NCI-H748 treated with DMSO at 0.1 percent for 48 hours (cell line): Measurements from ENCODE around the gene NPTXR.

Experiments
- DNase-seq: peaks from one replicate; lab custom pipeline; 2025; lab: John Stamatoyannopoulos, UW

NPTXR gene

GRCh38 chr22:38843657-38844314, at the start of gene NPTXR:
NPTXR (minus strand) TSS chr22:38844028.
- DNase-seq, result peak; percentile 7

GRCh38 chr22:38891256-38891655, 47.4 kb upstream of the NPTXR start:
- DNase-seq, result no peak

- no peak for DNase-seq
Measured at GRCh38 chr22:38890377-38890776, 46.5 kb upstream of the NPTXR start.

GRCh38 chr22:38886333-38886732, 42.5 kb upstream of the NPTXR start:
- DNase-seq, result no peak

GRCh38 chr22:38882972-38883622, 39.3 kb upstream of the NPTXR start:
- DNase-seq, result no peak

- no peak for DNase-seq
Measured at GRCh38 chr22:38881997-38882879, 38.4 kb upstream of the NPTXR start.

- no peak for DNase-seq
Measured at GRCh38 chr22:38881464-38881871, 37.6 kb upstream of the NPTXR start.

DNA sequence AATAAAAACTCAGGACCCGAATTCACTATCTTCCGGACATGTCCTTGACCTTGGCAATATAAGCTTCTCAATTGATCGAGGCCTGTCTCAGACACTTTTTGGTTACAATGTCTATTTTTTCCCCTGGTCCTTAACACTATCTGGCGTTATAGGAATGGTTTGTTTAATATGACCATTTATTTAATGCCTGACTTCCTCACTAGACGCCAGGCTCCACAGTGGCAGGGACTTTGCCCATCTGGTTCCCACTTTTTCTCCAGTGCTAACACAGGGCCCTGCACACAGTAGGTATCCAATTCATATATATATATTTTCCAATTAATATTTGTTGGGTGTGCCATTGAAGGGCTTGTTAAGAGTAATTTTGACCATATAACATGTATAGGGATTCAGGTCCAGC, 36.1 kb upstream of the NPTXR start:
- no peak for DNase-seq

DNA sequence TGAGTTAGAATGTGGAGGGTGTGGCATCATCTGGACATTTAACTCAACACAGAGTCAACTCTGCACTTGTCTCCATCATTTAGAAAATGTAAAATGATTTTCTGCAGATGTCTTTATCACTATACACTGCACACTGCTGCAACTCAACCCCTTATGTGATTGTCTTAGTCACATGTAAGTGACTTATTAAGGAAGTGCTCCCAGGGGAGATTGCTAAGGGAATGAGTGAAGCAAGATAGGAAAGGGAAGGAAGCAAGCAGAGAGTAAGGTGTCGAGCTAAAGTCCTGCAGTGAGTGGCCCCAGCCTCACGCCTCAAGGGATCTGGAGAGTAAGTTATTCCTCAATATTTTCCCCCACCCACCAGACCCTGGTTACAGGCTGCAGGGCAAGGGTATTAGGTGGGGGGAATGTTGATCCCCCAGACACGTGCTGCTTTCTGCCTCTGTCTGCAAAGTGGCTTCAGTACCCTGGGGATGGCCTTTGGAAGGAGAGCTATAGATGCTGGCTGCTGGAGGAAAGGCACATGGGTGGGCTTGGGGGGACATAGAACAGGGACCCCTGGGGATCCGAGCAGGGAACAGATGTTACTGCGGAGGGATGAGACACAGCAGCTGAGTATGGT, 35.4 kb upstream of the NPTXR start:
- DNase-seq, result no peak

DNA sequence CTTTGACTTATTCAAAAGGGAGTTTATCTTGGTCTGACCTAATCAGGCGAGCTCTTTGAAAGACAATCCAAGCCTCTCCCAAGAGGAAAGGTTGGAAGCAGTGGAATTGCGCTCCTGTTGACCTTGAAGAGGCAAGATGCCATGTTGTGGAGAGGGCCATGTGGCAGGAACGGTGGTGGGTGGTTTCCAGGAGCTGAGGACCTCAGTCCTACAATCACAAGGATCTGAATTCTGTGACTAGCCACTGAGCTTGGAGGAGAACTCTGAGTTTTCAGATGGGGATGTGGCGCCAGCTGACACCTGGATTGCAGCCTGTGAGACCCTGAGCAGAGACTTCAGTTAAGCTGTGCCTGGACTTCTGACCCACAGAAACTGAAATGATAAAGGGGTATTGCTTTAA, 34.2 kb upstream of the NPTXR start:
- no peak for DNase-seq

DNA sequence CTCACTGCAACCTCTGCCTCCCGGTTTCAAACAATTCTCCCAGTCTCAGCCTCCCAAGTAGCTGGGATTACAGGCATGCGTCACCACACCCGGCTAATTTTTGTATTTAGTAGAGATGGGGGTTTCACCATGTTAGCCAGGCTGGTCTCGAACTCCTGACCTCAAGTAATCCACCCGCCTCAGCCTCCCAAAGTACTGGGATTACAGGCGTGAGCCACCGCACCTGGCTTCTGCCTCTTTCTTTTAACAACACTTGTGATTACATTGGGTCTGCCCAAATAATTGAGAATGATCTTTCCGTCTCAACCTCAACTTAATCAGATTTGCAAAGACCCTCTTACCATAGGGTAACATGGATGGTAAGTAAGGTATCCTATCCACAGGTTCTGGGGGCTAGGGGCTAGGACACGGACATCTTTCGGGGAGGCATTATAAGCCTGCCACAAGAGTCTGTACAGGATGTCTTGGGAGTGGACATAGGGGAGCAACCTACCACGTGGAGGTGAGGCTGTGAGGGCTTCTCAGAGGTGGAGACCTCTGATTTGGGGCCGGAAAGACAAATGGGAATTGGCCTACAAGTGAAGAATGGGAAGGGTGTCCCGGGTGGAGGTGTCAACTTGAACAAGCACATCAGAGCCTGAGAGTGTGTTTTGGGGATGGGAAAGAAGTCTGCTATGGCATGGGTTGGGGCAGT, 30.8 kb upstream of the NPTXR start:
- DNase-seq, result no peak

- peak; percentile 55 for DNase-seq
Measured at GRCh38 chr22:38873469-38874411, 29.9 kb upstream of the NPTXR start.

DNA sequence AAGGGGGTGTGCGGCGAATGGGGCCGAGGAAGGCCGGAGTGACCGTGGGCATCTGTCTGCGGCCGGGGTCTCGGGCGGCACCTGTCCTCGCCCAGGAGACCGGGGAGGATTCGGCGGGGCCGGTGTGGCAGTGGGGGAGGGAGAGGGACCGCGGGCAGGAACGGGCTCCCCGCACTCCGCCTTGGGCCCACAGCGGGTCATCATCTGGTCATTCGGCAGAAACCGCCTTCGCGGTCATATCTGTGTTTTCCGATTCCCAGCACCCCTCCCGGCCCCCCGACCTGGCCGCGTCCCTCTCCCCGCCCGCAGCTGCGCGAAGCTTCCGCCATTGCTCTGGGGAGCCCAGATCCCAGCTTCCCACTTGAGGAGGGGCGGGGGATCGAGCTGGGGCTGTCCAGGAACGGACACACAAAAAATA, 29.0 kb upstream of the NPTXR start:
- DNase-seq, result no peak

GRCh38 chr22:38872172-38872830, 28.5 kb upstream of the NPTXR start, which contains the start of gene CBX6:
CBX6 (minus strand) TSS chr22:38872216; CDS start chr22:38872190, 26 bp downstream.
- peak; percentile 57 for DNase-seq

- no peak for DNase-seq
Measured at GRCh38 chr22:38871360-38872171, 27.7 kb upstream of the NPTXR start.

DNA sequence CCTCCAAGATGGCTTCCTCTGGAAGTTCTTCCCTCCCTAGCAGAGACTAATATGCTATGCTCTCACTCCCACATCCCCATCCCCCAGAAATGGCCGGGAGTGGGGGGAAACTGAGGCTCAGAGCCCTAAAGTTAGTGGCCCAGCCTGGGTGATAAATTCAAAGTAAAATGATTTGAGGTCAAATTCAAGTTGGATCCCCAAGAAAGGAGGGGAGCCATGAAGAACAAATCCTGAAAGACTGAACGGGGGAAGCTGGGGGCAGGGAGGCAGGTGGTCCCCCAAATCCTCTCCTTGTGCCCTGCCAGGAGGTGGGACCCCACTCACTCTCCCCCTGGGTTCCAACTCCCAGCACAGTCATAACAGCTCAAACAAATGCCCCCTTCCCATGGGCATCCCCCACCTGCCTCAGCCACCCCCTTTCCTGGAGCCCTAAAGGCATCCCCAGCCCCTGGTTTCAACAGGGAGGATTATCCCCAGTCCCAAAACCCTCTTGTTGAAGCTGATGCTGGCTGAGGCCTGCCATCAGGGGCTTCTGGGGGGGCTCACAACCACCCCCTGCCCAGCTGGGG, 27.0 kb upstream of the NPTXR start:
- no peak for DNase-seq

DNA sequence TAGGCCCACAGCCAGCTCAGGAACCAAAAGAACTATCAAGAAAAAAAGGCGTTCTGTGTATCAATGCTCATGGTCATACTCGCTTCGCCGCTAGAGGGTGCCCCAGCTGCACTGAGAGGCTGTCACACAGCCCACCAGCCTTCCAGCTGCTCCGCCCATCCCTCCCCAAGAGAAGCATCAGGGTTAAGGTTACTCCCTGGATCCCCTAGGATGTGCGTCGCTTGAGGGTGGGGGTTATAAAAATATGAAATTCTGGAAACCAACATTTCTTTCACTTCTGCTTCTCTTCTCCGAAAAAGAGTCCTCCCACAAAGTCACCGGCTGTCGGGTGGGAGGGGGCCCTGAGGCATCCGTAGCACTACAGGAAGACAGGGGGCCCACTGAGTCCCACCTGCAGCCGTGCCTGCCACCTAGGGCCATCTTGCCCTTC, 26.5 kb upstream of the NPTXR start:
- DNase-seq, result peak; percentile 55

GRCh38 chr22:38869663-38870062, 25.8 kb upstream of the NPTXR start:
- no peak for DNase-seq
